NB4 (cell line): Measurements from ENCODE around the gene PLCB4.

Source experiments
- MYC ChIP-seq: IDR thresholded peaks from 2 replicates; pipeline ENCODE4 v1.6.1; 2011; ENCODE audit warnings: low read depth, low read length
- POLR2A ChIP-seq: IDR thresholded peaks from 2 replicates; pipeline ENCODE4 v1.6.1; 2011; ENCODE audit warnings: mild to moderate bottlenecking; ENCODE audit not compliant: insufficient read length; ENCODE audit errors: extremely low read depth
- TF ChIP-seq, protein P1 (sequence below): IDR thresholded peaks from 2 replicates; pipeline ENCODE4 v1.6.1; 2011; ENCODE audit warnings: low read depth, low read length
- TF ChIP-seq, protein P2 (sequence below): IDR thresholded peaks from one replicate; pipeline ENCODE4 v1.5.1; 2012; ENCODE audit warnings: low read depth, low read length

GRCh38 chr20:9377007-9377406 lies 308.1 kb downstream of the PLCB4 start:
- TF ChIP-seq, protein P1, sequence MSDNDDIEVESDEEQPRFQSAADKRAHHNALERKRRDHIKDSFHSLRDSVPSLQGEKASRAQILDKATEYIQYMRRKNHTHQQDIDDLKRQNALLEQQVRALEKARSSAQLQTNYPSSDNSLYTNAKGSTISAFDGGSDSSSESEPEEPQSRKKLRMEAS = no peak
- TF ChIP-seq, protein P2, sequence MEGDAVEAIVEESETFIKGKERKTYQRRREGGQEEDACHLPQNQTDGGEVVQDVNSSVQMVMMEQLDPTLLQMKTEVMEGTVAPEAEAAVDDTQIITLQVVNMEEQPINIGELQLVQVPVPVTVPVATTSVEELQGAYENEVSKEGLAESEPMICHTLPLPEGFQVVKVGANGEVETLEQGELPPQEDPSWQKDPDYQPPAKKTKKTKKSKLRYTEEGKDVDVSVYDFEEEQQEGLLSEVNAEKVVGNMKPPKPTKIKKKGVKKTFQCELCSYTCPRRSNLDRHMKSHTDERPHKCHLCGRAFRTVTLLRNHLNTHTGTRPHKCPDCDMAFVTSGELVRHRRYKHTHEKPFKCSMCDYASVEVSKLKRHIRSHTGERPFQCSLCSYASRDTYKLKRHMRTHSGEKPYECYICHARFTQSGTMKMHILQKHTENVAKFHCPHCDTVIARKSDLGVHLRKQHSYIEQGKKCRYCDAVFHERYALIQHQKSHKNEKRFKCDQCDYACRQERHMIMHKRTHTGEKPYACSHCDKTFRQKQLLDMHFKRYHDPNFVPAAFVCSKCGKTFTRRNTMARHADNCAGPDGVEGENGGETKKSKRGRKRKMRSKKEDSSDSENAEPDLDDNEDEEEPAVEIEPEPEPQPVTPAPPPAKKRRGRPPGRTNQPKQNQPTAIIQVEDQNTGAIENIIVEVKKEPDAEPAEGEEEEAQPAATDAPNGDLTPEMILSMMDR = no peak
- TF ChIP-seq POLR2A (no peak), MYC (no peak)
